GM23338 (cell line): ENCODE results near the gene RWDD4. TPM values are rescaled to one million over a fixed set of nuclear protein-coding genes. Genes with fewer than 3 reads are reported as not detected.

ENCODE experiments used
- ATAC-seq: fragments of 200-7000 bp; cut with Tn5 transposase; 3 replicates; pipeline ENCODE4 v1.9.1; 2020
- DNase-seq: peaks from one replicate; pipeline ENCODE4 v3.0.0-alpha.2; 2015; ENCODE audit warnings: low spot score
- H2AFZ ChIP-seq: fragments of 200-600 bp; sonication (generic); 2 replicates; pipeline ENCODE4 v1.8.0; 2016; ENCODE audit warnings: antibody characterized with exemption, mild to moderate bottlenecking, moderate library complexity
- H3F3A ChIP-seq: fragments of 200-600 bp; sonication (generic); replicated peaks from 2 replicates; pipeline ENCODE4 v1.8.0; 2017; ENCODE audit warnings: antibody characterized with exemption, mixed run types, low read depth
- H3K27ac ChIP-seq: fragments of 200-600 bp; sonication (generic); 2 replicates; pipeline ENCODE4 v1.6.1; 2016; ENCODE audit warnings: low read depth
- H3K27me3 ChIP-seq: fragments of 200-600 bp; sonication (generic); 2 replicates; pipeline ENCODE4 v1.8.0; 2016; ENCODE audit warnings: mild to moderate bottlenecking, mixed run types, moderate library complexity; ENCODE audit not compliant: insufficient read depth
- H3K36me3 ChIP-seq: fragments of 200-600 bp; sonication (generic); 2 replicates; pipeline ENCODE4 v1.8.0; 2016; ENCODE audit warnings: mild to moderate bottlenecking; ENCODE audit not compliant: insufficient read depth
- H3K4me1 ChIP-seq: fragments of 200-600 bp; sonication (generic); 2 replicates; pipeline ENCODE4 v1.8.0; 2016; ENCODE audit warnings: mild to moderate bottlenecking, moderate library complexity; ENCODE audit not compliant: insufficient read depth
- H3K4me2 ChIP-seq: fragments of 200-600 bp; sonication (generic); 2 replicates; pipeline ENCODE4 v1.7.1; 2017; ENCODE audit warnings: mixed run types
- H3K4me3 ChIP-seq: fragments of 200-600 bp; sonication (generic); 2 replicates; pipeline ENCODE4 v1.6.1; 2016; ENCODE audit warnings: mixed run types
- H3K79me2 ChIP-seq: fragments of 200-600 bp; sonication (generic); replicated peaks from 2 replicates; pipeline ENCODE4 v1.8.0; 2017; ENCODE audit warnings: mild to moderate bottlenecking; ENCODE audit not compliant: insufficient read depth
- H3K9me2 ChIP-seq: fragments of 200-600 bp; sonication (generic); 2 replicates; pipeline ENCODE4 v1.8.0; 2017; ENCODE audit not compliant: insufficient read depth
- H4K20me1 ChIP-seq: fragments of 200-600 bp; sonication (generic); replicated peaks from 2 replicates; pipeline ENCODE4 v1.8.0; 2017; ENCODE audit warnings: mild to moderate bottlenecking; ENCODE audit not compliant: insufficient read depth
- H3K27ac Mint-ChIP-seq: 2 replicates; pipeline ENCODE4 v1.8.0; 2020; ENCODE audit warnings: inconsistent platforms, mild to moderate bottlenecking, moderate library complexity, mixed read lengths
- H3K27me3 Mint-ChIP-seq: 3 replicates; pipeline ENCODE4 v1.8.0; 2022; ENCODE audit warnings: low read depth, mild to moderate bottlenecking, moderate library complexity, mixed read lengths, inconsistent platforms; ENCODE audit not compliant: insufficient read depth, poor library complexity
- H3K36me3 Mint-ChIP-seq: 3 replicates; pipeline ENCODE4 v1.8.0; 2021; ENCODE audit warnings: low read depth, mild to moderate bottlenecking, inconsistent platforms, moderate library complexity, mixed read lengths
- H3K4me1 Mint-ChIP-seq: 3 replicates; pipeline ENCODE4 v1.8.0; 2020; ENCODE audit warnings: mild to moderate bottlenecking, inconsistent platforms, mixed read lengths
- H3K4me3 Mint-ChIP-seq: 3 replicates; pipeline ENCODE4 v1.8.0; 2021; ENCODE audit warnings: moderate library complexity, mild to moderate bottlenecking, inconsistent platforms, mixed read lengths
- H3K9me3 Mint-ChIP-seq: 3 replicates; pipeline ENCODE4 v1.8.0; 2020; ENCODE audit warnings: moderate library complexity, mild to moderate bottlenecking, inconsistent platforms, mixed read lengths
- EZH2 ChIP-seq: fragments of 200-600 bp; sonication (generic); IDR thresholded peaks from one replicate; pipeline ENCODE4 v1.8.0; 2017; ENCODE audit warnings: antibody characterized with exemption, mild to moderate bottlenecking, low read depth; ENCODE audit not compliant: unreplicated experiment
- JUNB ChIP-seq: IDR thresholded peaks from one replicate; pipeline ENCODE4 v1.6.1; 2016; ENCODE audit warnings: antibody characterized with exemption; ENCODE audit not compliant: unreplicated experiment
- POLR2AphosphoS5 ChIP-seq: IDR thresholded peaks from 2 replicates; pipeline ENCODE4 v1.6.1; 2016; ENCODE audit warnings: antibody characterized with exemption, low read depth
- STAT1 ChIP-seq: IDR thresholded peaks from one replicate; pipeline ENCODE4 v1.6.1; 2016; ENCODE audit warnings: antibody characterized with exemption; ENCODE audit not compliant: unreplicated experiment
- ZNF331 ChIP-seq: fragments of 250-450 bp; sonication (Bioruptor Pico); IDR thresholded peaks from 2 replicates; pipeline ENCODE4 v1.5.0; 2020; ENCODE audit warnings: low read depth, mild to moderate bottlenecking, moderate library complexity
- ZNF462 ChIP-seq: fragments of 250-450 bp; sonication (Bioruptor Pico); IDR thresholded peaks from 2 replicates; pipeline ENCODE4 v1.5.0; 2020; ENCODE audit warnings: mild to moderate bottlenecking, moderate library complexity
- polyA plus RNA-seq: library from polyadenylated mRNA; unstranded; fragments of >200 nt; fragmentation: Nextera tagmentation; extraction: Ambion mirVana; gene quantifications from 2 replicates; pipeline ENCODE4 v1.2.1, GENCODE V29; 2016
- small RNA-seq: library from RNA; depleted of rRNA; stranded (forward); fragments of <200 nt; gene quantifications from one replicate; pipeline ENCODE3, GENCODE V24; 2014; ENCODE audit warnings: low replicate concordance
- total RNA-seq: library from RNA; depleted of rRNA; stranded (reverse); fragments of >200 nt; shearing (Covaris generic); gene quantifications from 2 replicates; pipeline ENCODE4 v1.2.3, GENCODE V29; 2014; rRNA removed

Gene RWDD4
- total and polyA plus RNA-seq, 2 experiments from 2014 or later: 22.4 to 28.9 TPM

- no peak overlapping the region for H2AFZ ChIP-seq
- H3K4me3 ChIP-seq: no peak overlapping the region
- peaks cover 5% of the 10 kb centered on the region for H3K27me3 Mint-ChIP-seq
- H3K4me3 Mint-ChIP-seq: no peak overlapping the region
- no peak overlapping the region for H3K27ac Mint-ChIP-seq
- no peak for DNase-seq
- no peaks in the 10 kb centered on the region for H3K79me2 ChIP-seq
- H3K36me3 ChIP-seq: no peaks in the 10 kb centered on the region
- H3F3A ChIP-seq: no peaks in the 10 kb centered on the region
- peaks cover 14% of the 10 kb centered on the region for H3K9me3 Mint-ChIP-seq
- no peak for ATAC-seq
- H3K36me3 Mint-ChIP-seq: peaks cover 2% of the 10 kb centered on the region; the same call in 2 of the 3 replicates
- H3K4me1 Mint-ChIP-seq: no peaks in the 10 kb centered on the region
- no peaks in the 10 kb centered on the region for H4K20me1 ChIP-seq
- no peaks in the 10 kb centered on the region for H3K27me3 ChIP-seq
- no peaks in the 10 kb centered on the region for H3K9me2 ChIP-seq
- no peak overlapping the region for H3K27ac ChIP-seq
- H3K4me1 ChIP-seq: no peaks in the 10 kb centered on the region
- H3K4me2 ChIP-seq: no peak overlapping the region
- TF ChIP-seq EZH2: no peak
- TF ChIP-seq ZNF462: no peak
- TF ChIP-seq STAT1: no peak
- no peak for TF ChIP-seq ZNF331 (CRISPR knock-in tag)
- no peak for TF ChIP-seq JUNB
- no peak for TF ChIP-seq POLR2AphosphoS5
Measured at GRCh38 chr4:183591301-183591700, 67.7 kb downstream of the RWDD4 start.

Small RNA genes within 50 kb of the gene (small RNA-seq; reads per million reads assigned to genes)
- gene RNU6-1053P (not detected), gene RNU6-335P (not detected), gene RNU6-479P (not detected)

Other genes with a start within 250 kb of the RWDD4 start
- 22.4 and 27.2 TPM in 2 replicates for gene CDKN2AIP, start 214.5 kb downstream of the RWDD4 start, total RNA-seq
- gene CDKN2AIP, start 214.5 kb downstream of the RWDD4 start, polyA plus RNA-seq: 12.9 and 15.2 TPM in 2 replicates
- gene ING2, start 154.1 kb downstream of the RWDD4 start, total RNA-seq: 18.5 and 21.5 TPM in 2 replicates
- 32.8 and 34.2 TPM in 2 replicates for gene ING2, start 154.1 kb downstream of the RWDD4 start, polyA plus RNA-seq
- gene TRAPPC11, start 108 bp upstream of the RWDD4 start, total RNA-seq: 31.4 and 42.7 TPM in 2 replicates
- 14.6 and 15.0 TPM in 2 replicates for gene TRAPPC11, start 108 bp upstream of the RWDD4 start, polyA plus RNA-seq
- 19.8 TPM in 2 replicates for gene STOX2, start 246.1 kb upstream of the RWDD4 start, total RNA-seq
- gene STOX2, start 246.1 kb upstream of the RWDD4 start, polyA plus RNA-seq: 19.0 and 20.6 TPM in 2 replicates